Esophagus muscularis mucosa (tissue), 4 donors: ENCODE results near the gene QRSL1. TPM values are rescaled to one million over a fixed set of nuclear protein-coding genes. Genes with fewer than 3 reads are reported as not detected.

Experiments
- DNase-seq: peaks from one replicate; pipeline ENCODE4 v3.0.0-alpha.2; 2017; ENCODE audit errors: extremely low spot score
- H3K27ac ChIP-seq, 4 donors: fragments of 200-600 bp; sonication (generic); replicated peaks in 1 of 4; 1 replicate in 3 of 4; 2 replicates in 1 of 4; pipeline ENCODE4 v1.5.1; 2016 to 2019; ENCODE audit warnings: mild to moderate bottlenecking in 1 of 4
- H3K27me3 ChIP-seq, 4 donors: fragments of 200-600 bp; sonication (generic); one replicate each; pipeline versions ENCODE4 v1.5.1 to v1.6.0; 2016 to 2019
- H3K36me3 ChIP-seq, 4 donors: fragments of 200-600 bp; sonication (generic); one replicate each; pipeline ENCODE4 v1.5.1; 2016 to 2019
- H3K4me1 ChIP-seq, 4 donors: fragments of 200-600 bp; sonication (generic); one replicate each; pipeline ENCODE4 v1.5.1; 2016 to 2019
- H3K4me3 ChIP-seq, 4 donors: fragments of 200-600 bp; sonication (generic); 1 replicate in 2 of 4; 2 replicates in 2 of 4; pipeline ENCODE4 v1.5.1; 2016 to 2019; ENCODE audit warnings: mild to moderate bottlenecking in 4 of 4, moderate library complexity in 1 of 4
- H3K9me3 ChIP-seq, 4 donors: fragments of 200-600 bp; sonication (generic); 1 replicate in 3 of 4; 2 replicates in 1 of 4; pipeline ENCODE4 v1.5.1; 2016 to 2019
- EP300 ChIP-seq: sonication (generic); formaldehyde crosslinking; IDR thresholded peaks from one replicate; pipeline ENCODE4 v1.6.1; 2017; ENCODE audit warnings: antibody characterized with exemption
- POLR2A ChIP-seq: fragments of 450-650 bp; IDR thresholded peaks from one replicate; pipeline ENCODE4 v1.6.1; 2017; ENCODE audit warnings: antibody characterized with exemption, moderate library complexity, mild to moderate bottlenecking, low read depth
- POLR2AphosphoS5 ChIP-seq, 2 donors: sonication (generic); formaldehyde crosslinking; IDR thresholded peaks; one replicate each; pipeline ENCODE4 v1.6.1; 2017; ENCODE audit warnings: antibody characterized with exemption in 2 of 2
- WGBS: methylation state at CpG from one replicate; pipeline ENCODE4 v1.1.5; 2018; 5-methylcytosine and 5-hydroxymethylcytosine counted together
- intact Hi-C: fragments of 100-400 bp; cut with DNase I; formaldehyde crosslinking; loops from one replicate; pipeline ENCODE4 v1.15.1; 2023
- total RNA-seq, 4 donors: library from RNA; depleted of rRNA; stranded (reverse); fragments of >200 nt; gene quantifications; one replicate each; pipeline versions ENCODE4 v1.1.0 to v1.2.1, GENCODE V29; 2016
- TF ChIP-seq, protein P1 (sequence below), 3 experiments: fragments of 200-600 bp in 2 of 3; fragments of 450-650 bp in 1 of 3; sonication (generic) in 2 of 3; IDR thresholded peaks; one replicate each; pipeline ENCODE4 v1.5.1; 2017 to 2019; ENCODE audit warnings: antibody characterized with exemption in 3 of 3, mild to moderate bottlenecking in 2 of 3, moderate library complexity in 1 of 3

Gene QRSL1
- total RNA-seq, 4 donors from 2014 or later = 6.7 to 9.1 (median 8.3) TPM

DNA sequence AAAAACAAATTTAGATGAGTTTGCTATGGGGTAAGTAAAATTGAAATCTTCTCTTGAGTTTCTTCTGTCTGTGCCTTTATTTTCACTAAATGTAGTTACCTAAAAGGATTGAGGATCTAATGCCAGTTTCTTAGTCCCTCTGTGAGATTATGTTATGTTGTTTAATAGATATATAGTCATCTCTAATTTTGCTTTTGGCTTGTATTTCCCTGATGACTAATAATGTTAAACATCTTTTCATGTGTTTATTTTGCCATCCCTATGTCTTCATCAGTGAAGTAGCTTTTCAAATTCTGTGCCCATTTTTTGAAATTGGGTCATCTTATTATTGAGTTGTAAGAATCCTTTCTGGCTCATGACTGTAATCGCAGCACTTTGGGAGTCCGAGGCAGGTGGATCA, 13.7 kb downstream of the QRSL1 start:
- Histone ChIP-seq H3K36me3 (peaks cover 20 to 71% (median 51%) of the 10 kb centered on the region in 4 donors), H3K4me1 (no peaks in the 10 kb centered on the region), H3K9me3 (no peaks in the 10 kb centered on the region), H3K4me3 (no peak overlapping the region), H3K27me3 (no peaks in the 10 kb centered on the region), H3K27ac (no peak overlapping the region)
- no peak for DNase-seq
- TF ChIP-seq, protein P1, sequence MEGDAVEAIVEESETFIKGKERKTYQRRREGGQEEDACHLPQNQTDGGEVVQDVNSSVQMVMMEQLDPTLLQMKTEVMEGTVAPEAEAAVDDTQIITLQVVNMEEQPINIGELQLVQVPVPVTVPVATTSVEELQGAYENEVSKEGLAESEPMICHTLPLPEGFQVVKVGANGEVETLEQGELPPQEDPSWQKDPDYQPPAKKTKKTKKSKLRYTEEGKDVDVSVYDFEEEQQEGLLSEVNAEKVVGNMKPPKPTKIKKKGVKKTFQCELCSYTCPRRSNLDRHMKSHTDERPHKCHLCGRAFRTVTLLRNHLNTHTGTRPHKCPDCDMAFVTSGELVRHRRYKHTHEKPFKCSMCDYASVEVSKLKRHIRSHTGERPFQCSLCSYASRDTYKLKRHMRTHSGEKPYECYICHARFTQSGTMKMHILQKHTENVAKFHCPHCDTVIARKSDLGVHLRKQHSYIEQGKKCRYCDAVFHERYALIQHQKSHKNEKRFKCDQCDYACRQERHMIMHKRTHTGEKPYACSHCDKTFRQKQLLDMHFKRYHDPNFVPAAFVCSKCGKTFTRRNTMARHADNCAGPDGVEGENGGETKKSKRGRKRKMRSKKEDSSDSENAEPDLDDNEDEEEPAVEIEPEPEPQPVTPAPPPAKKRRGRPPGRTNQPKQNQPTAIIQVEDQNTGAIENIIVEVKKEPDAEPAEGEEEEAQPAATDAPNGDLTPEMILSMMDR (IDR thresholded peaks at IDR 0.05) = no peak
- TF ChIP-seq EP300 = no peak
- intact Hi-C loops = no loop called here
- WGBS = 100% methylated on average over 2 of the region's 2 CpGs

DNA sequence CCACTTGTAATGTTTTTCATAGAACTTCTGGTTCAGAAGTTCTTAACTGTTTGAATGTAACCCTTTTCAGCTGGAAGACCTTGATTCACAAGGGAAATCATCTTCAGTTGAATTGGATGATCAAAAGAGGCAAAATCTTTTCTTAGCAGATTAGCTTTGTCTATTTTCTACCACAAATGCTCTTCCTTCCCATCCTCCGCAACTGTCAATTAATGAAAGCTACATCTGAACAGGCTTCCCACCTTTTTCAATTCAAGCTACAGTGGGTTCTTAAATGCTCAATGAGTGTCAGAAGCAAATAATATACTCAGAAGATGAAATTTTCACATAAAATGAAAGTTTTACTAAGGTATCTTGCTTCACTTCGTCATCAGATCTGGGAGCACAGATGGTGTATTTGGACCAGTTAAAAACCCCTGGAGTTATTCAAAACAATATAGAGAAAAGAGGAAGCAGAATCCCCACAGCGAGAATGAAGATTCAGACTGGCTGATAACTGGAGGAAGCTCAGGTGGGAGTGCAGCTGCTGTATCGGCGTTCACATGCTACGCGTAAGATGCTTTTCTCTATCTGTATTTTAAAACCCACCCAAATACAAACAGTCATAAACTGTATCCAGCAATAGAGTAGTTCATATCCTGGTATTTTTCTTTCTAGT, 19.4 kb downstream of the QRSL1 start:
- 95% methylated on average over 7 of the region's 7 CpGs for WGBS
- Histone ChIP-seq H3K36me3 (peaks cover 35 to 82% (median 60%) of the 10 kb centered on the region in 4 donors), H3K27me3 (no peaks in the 10 kb centered on the region), H3K9me3 (no peaks in the 10 kb centered on the region), H3K27ac (no peak overlapping the region), H3K4me1 (no peaks in the 10 kb centered on the region), H3K4me3 (no peak overlapping the region)
- intact Hi-C loops = no loop called here
- TF ChIP-seq POLR2AphosphoS5 (IDR thresholded peaks at IDR 0.05) = no peak
- DNase-seq = no peak

DNA sequence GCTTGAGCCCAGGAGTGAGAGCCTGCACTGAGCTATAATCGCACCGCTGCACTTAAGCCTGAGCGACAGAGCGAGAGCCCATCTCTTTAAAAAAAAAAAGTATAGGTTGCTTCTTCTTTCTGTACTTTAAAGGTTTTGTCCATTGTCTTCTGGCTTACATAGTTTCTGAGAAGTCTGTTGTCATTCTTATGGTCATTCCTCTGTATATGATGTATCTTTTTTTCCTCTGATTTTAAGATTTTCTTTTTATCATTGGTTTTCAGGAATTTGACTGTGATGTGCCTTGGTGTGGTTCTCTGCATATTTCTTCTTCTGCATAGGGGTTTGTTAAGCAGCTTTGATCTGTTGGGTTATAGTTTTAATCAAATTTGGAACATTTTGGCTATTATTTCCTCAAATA, 29.1 kb downstream of the QRSL1 start:
- H3K4me1 ChIP-seq = no peaks in the 10 kb centered on the region
- H3K27ac ChIP-seq = no peak overlapping the region
- peaks cover 0 to 14% (median 6%) of the 10 kb centered on the region in 4 donors for H3K9me3 ChIP-seq
- no peak overlapping the region for H3K4me3 ChIP-seq
- no peaks in the 10 kb centered on the region for H3K27me3 ChIP-seq
- intact Hi-C loops = no loop called here
- no peak for DNase-seq
- H3K36me3 ChIP-seq = peaks cover 48 to 91% (median 79%) of the 10 kb centered on the region in 4 donors
- TF ChIP-seq, protein P1 (IDR thresholded peaks at IDR 0.05) = no peak
- TF ChIP-seq POLR2A (no peak), EP300 (no peak), POLR2AphosphoS5 (IDR thresholded peaks at IDR 0.05) (no peak)
- WGBS = 100% methylated on average over 4 of the region's 4 CpGs

DNA sequence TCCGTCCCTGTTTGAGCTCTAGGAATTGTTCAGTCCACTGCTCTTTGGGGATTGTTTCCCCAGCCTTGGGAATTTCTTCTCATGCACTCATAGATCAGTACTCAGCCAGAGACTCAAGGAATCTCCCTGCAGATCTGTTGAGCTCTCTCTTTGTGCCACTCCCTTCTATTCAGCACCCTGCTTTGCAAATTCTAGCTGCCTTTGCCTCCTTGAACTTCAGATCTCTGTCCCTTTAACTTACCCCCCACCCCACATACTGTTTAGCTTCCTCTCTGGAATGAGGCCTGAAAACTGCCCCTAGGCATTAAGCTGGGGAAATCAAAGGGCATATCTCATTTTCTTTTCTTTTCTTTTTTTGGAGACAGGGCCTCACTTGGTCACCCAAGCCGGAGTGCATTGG, 30.5 kb downstream of the QRSL1 start:
- peaks cover 0 to 14% (median 6%) of the 10 kb centered on the region in 4 donors for H3K9me3 ChIP-seq
- H3K4me1 ChIP-seq = no peaks in the 10 kb centered on the region
- intact Hi-C loops = no loop called here
- no peak for TF ChIP-seq POLR2AphosphoS5 (IDR thresholded peaks at IDR 0.05)
- 98% methylated on average over 2 of the region's 2 CpGs for WGBS
- DNase-seq = no peak
- no peak overlapping the region for H3K4me3 ChIP-seq
- no peak overlapping the region for H3K27ac ChIP-seq
- peaks cover 53 to 88% (median 75%) of the 10 kb centered on the region in 4 donors for H3K36me3 ChIP-seq
- no peaks in the 10 kb centered on the region for H3K27me3 ChIP-seq

DNA sequence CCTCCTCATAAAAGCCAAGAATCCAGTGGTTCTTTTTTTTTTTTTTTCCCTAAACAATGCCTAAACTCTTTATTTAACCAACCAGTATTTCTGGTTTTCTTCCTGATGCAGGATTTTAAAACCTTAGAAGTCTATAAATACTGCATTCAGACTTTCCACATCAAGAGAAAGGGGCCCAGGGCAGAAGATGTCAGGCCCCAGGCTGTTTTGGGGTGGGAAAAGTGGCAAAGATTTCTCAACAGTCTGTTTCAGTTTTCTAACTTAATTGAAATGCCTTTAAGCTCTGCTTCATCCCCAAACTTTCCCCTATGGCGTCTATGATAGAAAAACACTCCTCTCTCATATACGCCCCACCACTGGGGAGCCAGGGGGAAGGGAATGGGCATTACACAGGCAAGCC, 33.1 kb downstream of the QRSL1 start:
- H3K27me3 ChIP-seq = no peaks in the 10 kb centered on the region
- no peaks in the 10 kb centered on the region for H3K4me1 ChIP-seq
- peaks cover 0 to 14% (median 6%) of the 10 kb centered on the region in 4 donors for H3K9me3 ChIP-seq
- no peak for DNase-seq
- H3K4me3 ChIP-seq = no peak overlapping the region
- H3K36me3 ChIP-seq = peaks cover 36 to 81% (median 72%) of the 10 kb centered on the region in 4 donors
- no peak overlapping the region for H3K27ac ChIP-seq
- intact Hi-C loops = no loop called here
- WGBS = 83% methylated on average over 2 of the region's 2 CpGs
- TF ChIP-seq POLR2A = no peak
- no peak for TF ChIP-seq POLR2AphosphoS5 (IDR thresholded peaks at IDR 0.05)
- TF ChIP-seq, protein P1 (IDR thresholded peaks at IDR 0.05) = no peak
- no peak for TF ChIP-seq EP300
